ENCODE data around the gene CC2D2B. TPM values are rescaled to one million over a fixed set of nuclear protein-coding genes. Genes with fewer than 3 reads are reported as not detected.
A peak's percentile ranks its signal among the peaks of the same experiment; 100 is the strongest.

The CC2D2B gene
- total and polyA plus RNA-seq, 2 of the 13 experiments (the other 11 are each of a cell fraction or from before 2014, with no cell fraction given): 0.20 TPM; not detected in 1

GRCh38 chr10:95865814-95866466, 41.8 kb upstream of the CC2D2B start (continued):
- TF ChIP-seq ZNF619 (CRISPR knock-in tag; IDR thresholded peaks at IDR 0.05) (no peak), ZNF274 (CRISPR knock-in tag; IDR thresholded peaks at IDR 0.05) (no peak), KDM2A (CRISPR knock-in tag; IDR thresholded peaks at IDR 0.05; ENCODE audit: borderline replicate concordance, low read depth) (no peak; the same call in 1 of the 2 replicates), ZBTB3 (CRISPR knock-in tag; IDR thresholded peaks at IDR 0.05; ENCODE audit: borderline replicate concordance, low read depth) (no peak), TBX2 (CRISPR knock-in tag; IDR thresholded peaks at IDR 0.05; ENCODE audit: borderline replicate concordance) (0 out of 2 replicates have a peak, but pooled peaks have one; percentile 52), STAG1 (CRISPR knock-in tag; IDR thresholded peaks at IDR 0.05) (no peak), NR2F2 (IDR thresholded peaks at IDR 0.05; ENCODE audit: borderline replicate concordance, low read depth) (no peak), ZNF784 (CRISPR knock-in tag; IDR thresholded peaks at IDR 0.05; ENCODE audit: borderline replicate concordance) (no peak), ZNF446 (CRISPR knock-in tag; IDR thresholded peaks at IDR 0.05) (no peak), ZFX (CRISPR knock-in tag; IDR thresholded peaks at IDR 0.05; ENCODE audit: low read depth) (0 out of 2 replicates have a peak, but pooled peaks have one; percentile 23), SOX13 (IDR thresholded peaks at IDR 0.05) (0 out of 2 replicates have a peak, but pooled peaks have one; percentile 44), SOX13 (CRISPR knock-in tag; conservative IDR thresholded peaks at IDR 0.05 in 1 of 2, IDR thresholded peaks at IDR 0.05 in 1 of 2) (peak in 1 of 2 experiments; percentile 83; a peak in 2 of 4 replicates), PLRG1 (conservative IDR thresholded peaks at IDR 0.05) (no peak), WIZ (CRISPR knock-in tag; IDR thresholded peaks at IDR 0.05) (no peak), ZMYM2 (CRISPR knock-in tag; IDR thresholded peaks at IDR 0.05) (0 out of 2 replicates have a peak, but pooled peaks have one; percentile 66), TEAD2 (CRISPR knock-in tag; IDR thresholded peaks at IDR 0.05) (no peak), HOXA9 (CRISPR knock-in tag; IDR thresholded peaks at IDR 0.05; ENCODE audit: borderline replicate concordance) (no peak), POGZ (CRISPR knock-in tag; IDR thresholded peaks at IDR 0.05) (peak; percentile 57; the same call in 1 of the 2 replicates), ATF2 (CRISPR knock-in tag; IDR thresholded peaks at IDR 0.05) (0 out of 2 replicates have a peak, but pooled peaks have one; percentile 46), ZNF20 (CRISPR knock-in tag; IDR thresholded peaks at IDR 0.05) (no peak), ZNF605 (CRISPR knock-in tag; IDR thresholded peaks at IDR 0.05) (peak; percentile 43; the same call in 1 of the 2 replicates), ATF7-NPFF (CRISPR knock-in tag; IDR thresholded peaks at IDR 0.05; ENCODE audit: low read depth) (no peak), ARID3A (IDR thresholded peaks at IDR 0.05; ENCODE audit: low read depth, low read length) (peak; percentile 35; the same call in 1 of the 2 replicates), ZBTB49 (CRISPR knock-in tag; IDR thresholded peaks at IDR 0.05; ENCODE audit: borderline replicate concordance) (no peak)
